HUES48 (cell line): Measurements from ENCODE around the gene ORM1.

Experiments used
- H3K27ac ChIP-seq: one replicate; pipeline ENCODE4 v1.7.0; 2013; ENCODE audit warnings: low read depth, low read length, inconsistent platforms
- H3K27me3 ChIP-seq: 2 replicates; pipeline ENCODE4 v1.6.1; 2013; ENCODE audit warnings: mild to moderate bottlenecking, low read length; ENCODE audit not compliant: control insufficient read depth, insufficient read depth
- H3K36me3 ChIP-seq: 2 replicates; pipeline ENCODE4 v1.6.1; 2013; ENCODE audit warnings: low read length; ENCODE audit not compliant: control insufficient read depth, insufficient read depth
- H3K4me1 ChIP-seq: 2 replicates; pipeline ENCODE4 v1.6.1; 2013; ENCODE audit warnings: mild to moderate bottlenecking, low read length; ENCODE audit not compliant: control insufficient read depth, insufficient read depth
- H3K4me3 ChIP-seq: 2 replicates; pipeline ENCODE4 v1.5.1; 2013; ENCODE audit warnings: mild to moderate bottlenecking, low read depth, low read length
- H3K9ac ChIP-seq: 2 replicates; pipeline ENCODE4 v1.6.1; 2013; ENCODE audit warnings: mild to moderate bottlenecking, low read depth, low read length, moderate library complexity
- H3K9me3 ChIP-seq: 2 replicates; pipeline ENCODE4 v1.6.1; 2013; ENCODE audit warnings: low read length; ENCODE audit not compliant: control insufficient read depth, insufficient read depth

Gene ORM1

DNA sequence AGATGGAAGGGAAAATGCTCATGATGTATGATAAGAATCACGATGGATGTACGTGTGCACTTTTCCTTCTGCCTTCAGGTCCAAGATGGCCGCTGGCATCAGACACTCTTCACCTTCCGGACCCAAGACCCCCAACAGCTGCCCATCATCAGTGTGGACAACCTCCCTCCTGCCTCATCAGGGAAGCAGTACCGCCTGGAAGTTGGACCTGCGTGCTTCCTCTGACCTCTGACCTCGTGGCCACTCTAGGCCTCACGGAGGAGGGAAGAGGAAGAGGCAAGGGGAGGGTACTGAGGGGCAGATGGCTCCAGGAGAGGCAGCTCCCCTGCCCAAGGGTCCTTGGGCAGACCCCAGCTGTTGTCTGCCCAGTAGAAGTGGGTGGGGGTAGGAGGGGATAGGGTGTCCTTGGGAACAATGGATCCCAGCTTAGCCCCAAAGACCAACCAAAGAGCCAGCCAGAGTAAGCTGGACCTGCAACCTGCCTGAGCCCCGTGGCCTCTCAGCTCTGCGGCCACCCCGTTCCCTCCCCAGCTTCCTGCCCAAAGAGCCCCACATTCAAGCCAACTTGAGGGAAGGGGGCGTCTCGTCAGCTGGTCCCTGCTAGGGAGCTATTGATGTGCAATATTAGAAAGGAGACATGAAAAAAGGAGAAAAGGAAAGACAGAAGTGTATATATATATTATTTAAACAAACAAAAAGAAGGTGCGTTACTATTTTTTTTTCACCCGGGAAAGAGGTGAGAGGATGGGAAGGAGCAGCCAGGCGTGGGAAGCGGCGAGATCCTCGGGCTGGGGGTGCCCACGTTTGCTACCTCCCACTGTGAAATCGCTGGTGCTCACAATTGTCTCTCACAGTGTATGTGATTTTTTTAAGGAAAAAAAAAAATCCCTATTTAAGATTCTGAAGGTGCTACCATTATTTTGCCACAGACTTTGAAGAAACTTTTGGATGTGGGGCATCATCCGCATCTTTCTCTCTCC, 12.1 kb upstream of the ORM1 start:
- H3K4me1 ChIP-seq, result no peaks in the 10 kb centered on the region
- no peak overlapping the region for H3K9ac ChIP-seq
- no peaks in the 10 kb centered on the region for H3K27me3 ChIP-seq
- no peak overlapping the region for H3K27ac ChIP-seq
- H3K4me3 ChIP-seq, result no peak overlapping the region
- H3K36me3 ChIP-seq, result peaks cover 10% of the 10 kb centered on the region; the same call in 1 of the 2 replicates
- no peaks in the 10 kb centered on the region for H3K9me3 ChIP-seq

- Histone ChIP-seq H3K4me1 (no peaks in the 10 kb centered on the region), H3K27ac (no peak overlapping the region), H3K27me3 (no peaks in the 10 kb centered on the region), H3K36me3 (peaks cover 10% of the 10 kb centered on the region; the same call in 1 of the 2 replicates), H3K9me3 (no peaks in the 10 kb centered on the region), H3K4me3 (no peak overlapping the region), H3K9ac (no peak overlapping the region)
Measured at GRCh38 chr9:114311571-114312512, 11.1 kb upstream of the ORM1 start.

DNA sequence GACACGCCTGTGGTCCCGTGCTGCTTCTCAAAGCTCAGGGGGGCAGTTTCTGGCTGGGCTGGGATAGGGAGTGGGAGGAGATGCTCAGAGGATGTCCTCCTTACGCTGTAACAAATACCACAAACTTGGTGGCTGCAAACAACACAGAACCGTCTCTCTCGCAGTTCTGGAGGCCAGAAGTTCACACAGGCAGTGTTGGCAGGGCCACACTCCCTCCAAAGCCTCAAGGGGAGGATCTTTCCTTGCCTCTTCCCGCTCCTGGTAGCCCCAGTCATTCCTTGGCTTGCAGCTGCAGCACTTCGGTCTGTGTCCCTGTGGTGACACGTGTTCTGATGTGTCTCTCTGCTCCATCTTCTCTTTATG, 10.4 kb upstream of the ORM1 start:
- Histone ChIP-seq H3K4me3 (no peak overlapping the region), H3K9me3 (no peaks in the 10 kb centered on the region), H3K4me1 (no peaks in the 10 kb centered on the region), H3K9ac (no peak overlapping the region), H3K27me3 (no peaks in the 10 kb centered on the region), H3K27ac (no peak overlapping the region), H3K36me3 (peaks cover 10% of the 10 kb centered on the region; the same call in 1 of the 2 replicates)

- Histone ChIP-seq H3K36me3 (peaks cover 4% of the 10 kb centered on the region; the same call in 1 of the 2 replicates), H3K9ac (no peak overlapping the region), H3K4me3 (no peak overlapping the region), H3K27me3 (no peaks in the 10 kb centered on the region), H3K4me1 (no peaks in the 10 kb centered on the region), H3K27ac (no peak overlapping the region), H3K9me3 (no peaks in the 10 kb centered on the region)
Measured at GRCh38 chr9:114313186-114313585, 9.7 kb upstream of the ORM1 start.

DNA sequence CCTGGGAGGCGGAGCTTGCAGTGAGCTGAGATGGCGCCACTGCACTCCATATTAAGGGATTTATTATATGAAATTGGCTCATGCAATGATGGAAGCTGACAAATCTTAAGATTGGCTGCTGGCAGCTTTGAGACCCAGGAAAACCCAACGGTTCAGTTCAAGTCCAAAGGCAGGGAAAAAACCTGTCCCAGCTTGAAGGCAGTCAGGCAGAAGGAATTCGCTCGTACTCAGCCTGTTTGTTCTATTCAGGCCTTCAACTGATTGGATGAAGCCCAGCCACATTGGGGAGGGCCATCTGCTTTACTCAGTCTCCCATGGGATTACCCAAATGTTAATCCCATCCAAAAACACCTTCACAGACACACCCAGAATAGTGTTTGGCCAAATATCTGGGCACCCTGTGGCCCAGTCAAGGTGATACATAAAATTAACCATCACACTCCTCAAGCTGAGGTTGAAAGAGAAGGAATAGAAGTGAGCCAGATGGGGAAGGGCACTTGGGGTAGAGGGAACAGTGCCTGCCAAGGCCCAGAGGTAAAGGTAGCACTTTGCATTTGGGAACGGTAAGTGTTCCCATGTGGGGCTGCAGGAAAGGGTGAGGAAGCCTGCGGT, 8.5 kb upstream of the ORM1 start:
- no peak overlapping the region for H3K4me3 ChIP-seq
- H3K9ac ChIP-seq, result no peak overlapping the region
- H3K27ac ChIP-seq, result no peak overlapping the region
- H3K9me3 ChIP-seq, result no peaks in the 10 kb centered on the region
- H3K4me1 ChIP-seq, result no peaks in the 10 kb centered on the region
- H3K27me3 ChIP-seq, result no peaks in the 10 kb centered on the region
- peaks cover 4% of the 10 kb centered on the region; the same call in 1 of the 2 replicates for H3K36me3 ChIP-seq

- H3K36me3 ChIP-seq, result peaks cover 4% of the 10 kb centered on the region; the same call in 1 of the 2 replicates
- no peak overlapping the region for H3K27ac ChIP-seq
- no peaks in the 10 kb centered on the region for H3K9me3 ChIP-seq
- H3K4me3 ChIP-seq, result no peak overlapping the region
- H3K27me3 ChIP-seq, result no peaks in the 10 kb centered on the region
- no peaks in the 10 kb centered on the region for H3K4me1 ChIP-seq
- no peak overlapping the region for H3K9ac ChIP-seq
Measured at GRCh38 chr9:114314881-114315722, 7.8 kb upstream of the ORM1 start.

DNA sequence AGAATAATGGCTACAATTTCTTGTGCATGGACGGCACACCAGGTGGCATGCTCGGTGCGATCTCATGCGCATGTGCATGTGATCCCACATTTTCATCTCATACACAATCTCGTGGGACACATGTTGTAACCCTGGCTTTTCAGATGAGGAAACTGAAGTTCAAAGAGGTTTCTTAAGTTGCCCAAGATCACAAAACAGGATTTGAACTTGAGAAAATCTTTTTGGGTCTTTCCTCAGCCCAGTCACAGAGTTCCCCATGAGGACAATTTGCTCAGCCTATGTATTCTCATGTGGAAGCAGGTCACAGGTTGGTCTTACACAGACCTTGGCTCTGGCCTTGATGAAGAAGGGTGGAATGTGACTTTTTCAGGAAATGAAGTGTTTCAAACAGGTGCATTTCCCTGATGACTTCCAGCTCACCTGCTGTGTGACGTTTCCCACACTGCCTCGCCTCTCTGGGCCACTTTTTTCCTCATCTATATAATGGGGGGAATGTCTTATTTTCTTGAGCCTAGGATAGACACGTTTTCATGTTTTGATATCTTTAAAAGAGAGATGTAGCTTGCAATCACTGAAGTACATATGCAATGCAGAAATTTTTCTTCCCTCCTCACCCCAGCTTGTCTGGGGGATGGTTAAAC, 7.1 kb upstream of the ORM1 start:
- no peak overlapping the region for H3K9ac ChIP-seq
- no peaks in the 10 kb centered on the region for H3K36me3 ChIP-seq
- H3K27ac ChIP-seq, result no peak overlapping the region
- H3K27me3 ChIP-seq, result no peaks in the 10 kb centered on the region
- no peak overlapping the region for H3K4me3 ChIP-seq
- no peaks in the 10 kb centered on the region for H3K9me3 ChIP-seq
- H3K4me1 ChIP-seq, result no peaks in the 10 kb centered on the region

DNA sequence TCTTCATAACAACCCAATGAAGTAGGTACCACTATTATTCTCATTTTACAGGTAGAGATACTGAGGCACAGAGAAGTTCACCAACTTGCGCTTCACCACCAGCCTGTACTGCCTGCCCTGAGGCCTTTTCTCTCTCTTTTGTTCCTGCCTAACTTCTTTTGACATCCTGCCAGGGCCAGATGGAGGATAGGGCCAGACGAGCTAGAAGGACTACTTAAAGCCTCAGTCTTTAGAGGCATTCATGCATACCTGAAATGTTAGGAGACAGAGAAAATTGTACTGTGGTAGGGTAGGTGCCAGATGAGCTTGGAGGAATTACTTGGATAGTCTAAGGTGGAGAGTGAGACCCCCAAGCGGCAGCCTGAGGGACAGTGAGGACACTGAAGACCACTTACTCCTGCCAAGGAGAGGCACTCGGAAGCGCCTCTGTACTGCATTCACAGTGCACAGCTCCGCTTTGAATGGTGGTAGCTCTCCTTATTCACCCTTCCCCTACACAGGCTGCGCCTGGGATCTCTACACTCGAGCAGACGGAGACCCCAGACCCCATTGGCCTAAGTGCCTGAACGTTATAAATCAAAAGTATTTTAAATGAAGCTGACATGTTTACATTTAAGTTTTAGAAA, 6.2 kb upstream of the ORM1 start:
- no peaks in the 10 kb centered on the region for H3K4me1 ChIP-seq
- H3K27ac ChIP-seq, result no peak overlapping the region
- no peak overlapping the region for H3K9ac ChIP-seq

GRCh38 chr9:114317665-114318357, 5.1 kb upstream of the ORM1 start:
- Histone ChIP-seq H3K4me3 (no peak overlapping the region), H3K9ac (no peak overlapping the region)

More for the DNA sequence above, 6.2 kb upstream of the ORM1 start:
- no peaks in the 10 kb centered on the region for H3K9me3 ChIP-seq
- H3K27me3 ChIP-seq, result no peaks in the 10 kb centered on the region
- H3K4me3 ChIP-seq, result no peak overlapping the region
- no peaks in the 10 kb centered on the region for H3K36me3 ChIP-seq

More at GRCh38 chr9:114317665-114318357, 5.1 kb upstream of the ORM1 start:
- H3K27me3 ChIP-seq, result no peaks in the 10 kb centered on the region
- no peaks in the 10 kb centered on the region for H3K36me3 ChIP-seq
- H3K4me1 ChIP-seq, result no peaks in the 10 kb centered on the region
- no peak overlapping the region for H3K27ac ChIP-seq
- H3K9me3 ChIP-seq, result no peaks in the 10 kb centered on the region
